Measurements from ENCODE around the gene NHLH2. TPM values are rescaled to one million over a fixed set of nuclear protein-coding genes. Genes with fewer than 3 reads are reported as not detected.

NHLH2 gene
- total and polyA plus RNA-seq, 8 donors: not detected

DNA sequence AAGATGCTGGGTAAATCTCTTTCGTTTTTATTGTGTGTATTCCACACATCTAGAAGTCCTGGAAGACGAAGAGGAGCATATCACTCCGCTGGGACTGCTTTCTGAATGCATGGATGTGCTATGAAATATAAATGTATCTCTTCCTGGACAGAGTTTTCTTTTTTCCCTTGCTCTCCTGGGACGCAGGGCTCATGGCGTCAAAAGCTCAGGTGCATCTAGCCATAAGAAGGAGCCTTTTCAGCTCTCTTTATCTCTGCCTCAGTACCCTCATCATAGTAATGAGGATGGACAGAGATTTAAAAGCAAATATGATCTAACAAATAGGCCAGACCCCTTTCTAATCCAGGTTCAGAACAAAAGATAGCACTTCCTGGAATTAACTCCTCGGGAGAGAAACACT, 44.9 kb downstream of the NHLH2 start:
- TF ChIP-seq, protein P1, sequence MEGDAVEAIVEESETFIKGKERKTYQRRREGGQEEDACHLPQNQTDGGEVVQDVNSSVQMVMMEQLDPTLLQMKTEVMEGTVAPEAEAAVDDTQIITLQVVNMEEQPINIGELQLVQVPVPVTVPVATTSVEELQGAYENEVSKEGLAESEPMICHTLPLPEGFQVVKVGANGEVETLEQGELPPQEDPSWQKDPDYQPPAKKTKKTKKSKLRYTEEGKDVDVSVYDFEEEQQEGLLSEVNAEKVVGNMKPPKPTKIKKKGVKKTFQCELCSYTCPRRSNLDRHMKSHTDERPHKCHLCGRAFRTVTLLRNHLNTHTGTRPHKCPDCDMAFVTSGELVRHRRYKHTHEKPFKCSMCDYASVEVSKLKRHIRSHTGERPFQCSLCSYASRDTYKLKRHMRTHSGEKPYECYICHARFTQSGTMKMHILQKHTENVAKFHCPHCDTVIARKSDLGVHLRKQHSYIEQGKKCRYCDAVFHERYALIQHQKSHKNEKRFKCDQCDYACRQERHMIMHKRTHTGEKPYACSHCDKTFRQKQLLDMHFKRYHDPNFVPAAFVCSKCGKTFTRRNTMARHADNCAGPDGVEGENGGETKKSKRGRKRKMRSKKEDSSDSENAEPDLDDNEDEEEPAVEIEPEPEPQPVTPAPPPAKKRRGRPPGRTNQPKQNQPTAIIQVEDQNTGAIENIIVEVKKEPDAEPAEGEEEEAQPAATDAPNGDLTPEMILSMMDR (IDR thresholded peaks at IDR 0.05): no peak
- ATAC-seq: no peak
- Histone ChIP-seq H3K27me3 (peaks cover 0 to 22% of the 10 kb centered on the region in 2 donors), H3K27ac (no peak overlapping the region), H3K9me3 (no peaks in the 10 kb centered on the region), H3K4me1 (no peaks in the 10 kb centered on the region), H3K36me3 (no peaks in the 10 kb centered on the region), H3K4me3 (no peak overlapping the region)
- no peak for DNase-seq
- intact Hi-C loops (cut with DNase I): no loop called here

GRCh38 chr1:115794976-115795639, 45.8 kb downstream of the NHLH2 start:
- no peak overlapping the region for H3K4me3 ChIP-seq
- no peaks in the 10 kb centered on the region for H3K36me3 ChIP-seq
- TF ChIP-seq, protein P1 (IDR thresholded peaks at IDR 0.05): no peak
- H3K9me3 ChIP-seq: no peaks in the 10 kb centered on the region
- H3K4me1 ChIP-seq: no peaks in the 10 kb centered on the region
- DNase-seq (no peak), ATAC-seq (no peak)
- intact Hi-C loops (cut with DNase I): no loop called here
- H3K27me3 ChIP-seq: peaks cover 0 to 22% of the 10 kb centered on the region in 2 donors
- no peak overlapping the region for H3K27ac ChIP-seq

DNA sequence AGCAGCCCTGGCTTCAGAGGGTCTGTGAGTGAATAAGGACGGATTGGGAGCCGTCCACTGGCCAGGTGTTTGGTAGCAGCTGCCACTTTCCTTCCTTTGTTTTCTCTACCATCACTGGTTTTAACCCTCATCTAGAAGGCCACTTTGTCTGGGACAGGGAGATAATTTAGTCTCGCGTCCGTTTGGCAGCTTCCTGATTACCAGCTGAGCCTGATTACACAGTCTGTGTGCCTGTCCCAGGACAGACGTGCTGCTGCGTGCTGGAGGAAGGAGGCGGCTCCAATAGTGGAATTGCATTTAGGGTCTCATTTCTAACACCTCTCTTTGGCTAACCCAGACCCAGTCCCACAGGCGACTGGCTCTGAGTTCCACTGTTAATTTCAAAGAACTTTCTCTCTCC, 47.8 kb downstream of the NHLH2 start:
- Histone ChIP-seq H3K27me3 (peaks cover 0 to 22% of the 10 kb centered on the region in 2 donors), H3K36me3 (no peaks in the 10 kb centered on the region), H3K9me3 (no peaks in the 10 kb centered on the region), H3K4me3 (no peak overlapping the region), H3K27ac (no peak overlapping the region), H3K4me1 (no peaks in the 10 kb centered on the region)
- intact Hi-C loops (cut with DNase I): no loop called here
- TF ChIP-seq, protein P1 (IDR thresholded peaks at IDR 0.05): no peak
- no peak for DNase-seq
- no peak for ATAC-seq

DNA sequence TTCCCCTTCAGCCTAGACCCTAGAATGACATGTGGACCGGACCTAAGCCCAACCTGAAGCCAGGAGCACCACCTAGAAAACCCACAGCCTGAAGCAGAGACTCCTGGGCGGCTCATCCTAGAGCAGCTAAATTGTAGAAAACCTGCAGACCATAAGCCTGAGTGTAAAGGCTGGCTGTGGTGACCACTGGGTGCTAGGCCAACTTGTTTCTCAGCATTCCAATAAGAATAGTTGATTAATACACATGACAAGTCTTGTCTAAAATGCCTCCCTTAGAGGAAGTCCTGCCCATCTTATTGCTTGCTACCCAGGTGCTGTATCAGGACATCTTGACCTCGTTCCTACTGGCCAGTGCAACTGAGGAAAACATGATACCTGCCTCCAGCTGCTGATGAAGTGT, 49.1 kb downstream of the NHLH2 start:
- Histone ChIP-seq H3K9me3 (no peaks in the 10 kb centered on the region), H3K4me1 (no peaks in the 10 kb centered on the region), H3K27me3 (peaks cover 0 to 22% of the 10 kb centered on the region in 2 donors), H3K4me3 (no peak overlapping the region), H3K27ac (no peak overlapping the region), H3K36me3 (no peaks in the 10 kb centered on the region)
- TF ChIP-seq, protein P1 (IDR thresholded peaks at IDR 0.05): no peak
- intact Hi-C loops (cut with DNase I): no loop called here
- ATAC-seq (no peak), DNase-seq (no peak)

GRCh38 chr1:115790846-115791245, 50.1 kb downstream of the NHLH2 start:
- H3K4me3 ChIP-seq: no peak overlapping the region
- H3K9me3 ChIP-seq: no peaks in the 10 kb centered on the region
- H3K27me3 ChIP-seq: peaks cover 0 to 22% of the 10 kb centered on the region in 2 donors
- no peak overlapping the region for H3K27ac ChIP-seq
- ATAC-seq: no peak
- no peak for DNase-seq
- H3K4me1 ChIP-seq: no peaks in the 10 kb centered on the region
- no peaks in the 10 kb centered on the region for H3K36me3 ChIP-seq
- TF ChIP-seq, protein P1 (IDR thresholded peaks at IDR 0.05): no peak
- intact Hi-C loops (cut with DNase I): no loop called here

Measured in left lung (tissue), 10 donors.